Suprapubic skin (tissue), 3 donors: ENCODE data around the gene CAPN8.

Experiments
- CTCF ChIP-seq, 2 donors: fragments of 200-600 bp in 1 of 2; fragments of 450-650 bp in 1 of 2; sonication (generic) in 1 of 2; IDR thresholded peaks; one replicate each; pipeline ENCODE4 v1.5.1; 2016 to 2019; ENCODE audit warnings: antibody characterized with exemption in 2 of 2, mild to moderate bottlenecking in 1 of 2, moderate library complexity in 1 of 2
- POLR2AphosphoS5 ChIP-seq, 3 donors: sonication (generic); formaldehyde crosslinking; IDR thresholded peaks; one replicate each; pipeline ENCODE4 v1.6.1; 2017; ENCODE audit warnings: antibody characterized with exemption in 3 of 3

GRCh38 chr1:223649222-223649621 is 16.3 kb downstream of the CAPN8 start:
- TF ChIP-seq POLR2AphosphoS5 (IDR thresholded peaks at IDR 0.05) (no peak), CTCF (IDR thresholded peaks at IDR 0.05) (no peak)
